Activated naive CD8-positive, alpha-beta T cell treated with anti-CD3 and anti-CD28 coated beads, Interleukin-2, amount 50 U/mL, for 24 hours (primary cell): ENCODE results near the gene MAN2A1.

Experiments used
- ATAC-seq: fragments of 150-1000 bp; cut with Tn5 transposase; one replicate; pipeline ENCODE4 v1.10.0; 2021
- DNase-seq: peaks from one replicate; pipeline ENCODE4 v3.0.0; 2021
- H3K27ac Mint-ChIP-seq: one replicate; pipeline ENCODE4 v1.8.0; 2021; ENCODE audit warnings: mild to moderate bottlenecking, mixed read lengths
- H3K27me3 Mint-ChIP-seq: one replicate; pipeline ENCODE4 v1.8.0; 2021; ENCODE audit warnings: mixed read lengths
- H3K36me3 Mint-ChIP-seq: one replicate; pipeline ENCODE4 v1.8.0; 2021; ENCODE audit warnings: low read depth, mixed read lengths
- H3K4me1 Mint-ChIP-seq: one replicate; pipeline ENCODE4 v1.8.0; 2021; ENCODE audit warnings: mixed read lengths
- H3K4me3 Mint-ChIP-seq: one replicate; pipeline ENCODE4 v1.8.0; 2021; ENCODE audit warnings: mild to moderate bottlenecking, moderate library complexity, mixed read lengths
- H3K9me3 Mint-ChIP-seq: one replicate; pipeline ENCODE4 v1.8.0; 2021; ENCODE audit warnings: mixed read lengths

MAN2A1 gene

DNA sequence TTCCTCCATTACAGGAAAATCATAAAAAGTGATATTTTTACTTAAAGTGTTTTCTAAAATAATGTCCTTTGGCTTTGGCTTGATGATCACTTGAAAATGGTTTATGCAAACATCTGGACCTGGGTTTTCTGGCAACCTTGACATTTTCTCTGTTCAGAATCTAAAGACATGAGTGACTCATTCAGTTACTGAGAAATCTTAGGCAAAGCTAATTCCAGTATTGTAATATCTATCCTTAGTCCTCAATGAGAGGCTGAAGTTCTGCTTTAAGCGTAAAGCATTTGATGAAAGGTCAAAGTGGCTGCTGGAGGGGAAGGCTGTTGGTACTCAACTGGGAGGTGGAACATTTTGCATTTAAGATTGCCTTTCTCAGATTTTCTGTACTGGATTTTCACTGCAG lies 2.3 kb downstream of the MAN2A1 start:
- no peaks in the 10 kb centered on the region for H3K27me3 Mint-ChIP-seq
- peak overlapping the region; percentile 91 for H3K27ac Mint-ChIP-seq
- ATAC-seq (peak; percentile 12), DNase-seq (no peak)
- peaks cover 28% of the 10 kb centered on the region for H3K36me3 Mint-ChIP-seq
- H3K4me3 Mint-ChIP-seq, result peak overlapping the region; percentile 93
- peaks cover 66% of the 10 kb centered on the region for H3K4me1 Mint-ChIP-seq
- H3K9me3 Mint-ChIP-seq, result no peaks in the 10 kb centered on the region

DNA sequence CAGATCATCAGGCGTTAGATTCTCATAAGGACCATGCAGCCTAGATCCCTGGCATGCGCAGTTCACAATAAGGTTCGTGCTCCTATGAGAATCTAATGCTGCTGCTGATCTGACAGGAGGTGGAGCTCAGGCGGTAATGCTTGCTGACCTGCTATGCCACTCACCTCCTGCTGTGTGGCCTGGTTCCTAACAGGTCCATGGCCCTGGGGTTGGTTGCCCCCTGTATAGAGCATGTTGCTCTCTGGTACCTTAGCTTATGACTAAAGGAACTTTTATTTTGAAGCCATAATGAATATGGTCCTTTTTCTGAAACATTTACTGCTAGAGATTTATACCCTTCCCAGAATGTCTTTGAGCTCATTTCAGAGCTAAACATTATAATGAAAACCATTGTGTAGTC lies 3.1 kb downstream of the MAN2A1 start:
- Mint-ChIP-seq H3K4me1 (peaks cover 75% of the 10 kb centered on the region), H3K36me3 (peaks cover 32% of the 10 kb centered on the region), H3K27ac (peak overlapping the region; percentile 58), H3K9me3 (no peaks in the 10 kb centered on the region), H3K27me3 (no peaks in the 10 kb centered on the region), H3K4me3 (peak overlapping the region; percentile 93)
- DNase-seq (no peak), ATAC-seq (no peak)

DNA sequence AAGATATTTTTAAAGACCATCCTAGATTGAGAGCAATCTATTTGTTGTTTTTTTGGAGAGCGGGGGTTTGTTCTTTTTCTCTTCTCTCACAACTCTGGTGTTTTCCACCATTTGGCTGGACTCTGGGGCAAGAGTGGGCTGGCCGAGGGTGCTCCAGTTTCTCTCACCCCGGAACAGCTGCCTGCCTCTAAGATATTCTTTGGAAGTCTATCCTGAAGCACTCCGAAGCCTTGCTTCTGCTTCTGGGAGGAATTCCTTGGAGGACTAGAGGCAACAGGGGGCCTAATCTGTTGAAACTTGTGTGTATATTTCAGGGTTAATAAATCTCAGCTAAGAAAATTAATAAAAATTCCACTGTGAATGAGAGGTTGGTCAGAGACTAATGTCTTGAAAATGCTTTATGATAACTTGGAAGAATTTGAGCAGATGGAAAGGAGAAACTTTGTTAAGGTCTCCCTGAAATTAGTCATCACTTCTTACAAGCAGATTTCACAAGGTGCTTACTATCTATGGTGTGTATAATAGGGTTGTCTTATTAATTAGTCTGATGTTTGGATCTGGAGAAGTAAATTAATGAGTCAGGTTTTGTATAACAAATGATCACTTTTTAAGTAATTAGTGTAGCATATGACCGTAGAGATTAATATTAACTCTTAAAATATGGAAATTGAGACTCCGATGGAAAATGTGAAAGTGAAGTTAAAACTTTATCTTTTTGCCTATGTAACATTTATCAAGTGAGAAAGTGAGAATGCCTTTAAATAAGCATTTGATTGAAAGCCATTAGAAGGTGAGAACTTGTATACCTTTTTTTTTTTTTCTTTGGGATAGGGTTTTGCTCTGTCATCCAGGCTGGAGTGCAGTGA lies 4.0 kb downstream of the MAN2A1 start:
- H3K4me3 Mint-ChIP-seq, result peak overlapping the region; percentile 93
- no peak for ATAC-seq
- no peaks in the 10 kb centered on the region for H3K9me3 Mint-ChIP-seq
- peak overlapping the region; percentile 58 for H3K27ac Mint-ChIP-seq
- H3K27me3 Mint-ChIP-seq, result no peaks in the 10 kb centered on the region
- peaks cover 34% of the 10 kb centered on the region for H3K36me3 Mint-ChIP-seq
- DNase-seq, result no peak
- H3K4me1 Mint-ChIP-seq, result peaks cover 80% of the 10 kb centered on the region

DNA sequence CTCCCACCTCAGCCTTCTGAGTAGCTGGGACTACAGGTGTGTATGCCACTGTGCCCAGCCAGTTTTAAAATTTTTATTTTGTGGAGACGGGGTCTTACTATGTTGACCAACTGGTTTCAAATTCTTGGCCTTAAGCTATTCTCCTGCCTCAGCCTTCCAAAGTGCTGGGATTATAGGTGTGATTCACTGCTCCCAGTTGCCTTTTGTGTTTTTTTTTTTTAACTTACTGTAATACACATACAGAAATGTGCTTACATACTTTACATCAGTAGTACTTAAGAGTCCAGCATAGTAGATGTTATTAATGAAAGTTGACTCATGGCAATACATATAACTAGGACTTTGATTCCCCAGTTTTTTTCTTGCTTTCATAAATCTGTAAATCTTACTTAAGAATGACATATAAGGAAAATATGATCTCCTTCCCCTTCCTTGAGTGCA lies 4.7 kb downstream of the MAN2A1 start:
- Mint-ChIP-seq H3K4me3 (peak overlapping the region; percentile 45), H3K36me3 (peaks cover 39% of the 10 kb centered on the region), H3K27ac (peak overlapping the region; percentile 71)

DNA sequence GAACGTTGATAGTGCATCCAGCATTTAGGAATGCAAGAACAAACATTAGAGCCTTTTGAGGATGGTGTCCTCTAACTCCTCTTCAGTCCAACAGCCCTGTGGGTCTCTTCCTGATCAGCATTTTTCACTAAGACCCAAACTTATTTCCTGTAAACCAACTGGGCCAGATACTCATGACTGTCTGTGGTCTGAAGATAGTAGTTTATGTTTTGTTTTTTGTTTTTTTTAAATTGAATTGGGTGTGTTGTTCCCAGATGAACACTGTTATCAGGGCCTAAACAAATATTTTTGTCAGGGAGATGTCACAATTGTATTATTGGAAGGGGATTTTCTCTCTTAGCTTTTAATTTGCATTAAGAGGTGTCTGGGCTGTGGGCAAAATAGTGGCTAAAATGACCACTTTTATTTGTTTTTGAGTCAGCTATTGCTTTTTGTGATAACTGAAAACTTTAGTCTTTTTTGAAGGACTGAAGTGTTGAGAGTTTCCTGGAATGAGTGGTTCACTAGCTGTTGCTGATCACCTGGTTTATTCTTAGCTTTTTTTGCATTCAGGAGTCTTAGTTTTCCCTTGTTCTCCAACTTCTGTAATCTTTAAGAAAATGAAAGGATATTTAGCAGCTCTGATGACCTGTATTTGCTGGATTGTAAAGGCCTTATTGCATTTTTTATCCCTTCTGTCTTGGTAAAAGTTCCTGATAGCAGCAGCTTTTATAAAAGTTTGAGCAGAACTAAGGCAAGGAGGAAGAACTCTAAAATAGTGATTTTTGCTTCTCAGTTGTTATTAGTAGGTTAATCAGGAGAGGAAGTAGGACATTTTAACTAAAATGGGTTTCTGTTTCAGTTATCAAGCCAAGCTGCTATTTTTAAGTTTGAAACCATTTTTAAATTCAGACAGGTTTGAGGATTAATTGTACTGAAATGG lies 5.5 kb downstream of the MAN2A1 start:
- H3K27ac Mint-ChIP-seq, result peak overlapping the region; percentile 71
- peak overlapping the region; percentile 45 for H3K4me3 Mint-ChIP-seq
- H3K36me3 Mint-ChIP-seq, result peaks cover 44% of the 10 kb centered on the region
- ATAC-seq (no peak), DNase-seq (no peak)
- H3K9me3 Mint-ChIP-seq, result no peaks in the 10 kb centered on the region
- H3K27me3 Mint-ChIP-seq, result no peaks in the 10 kb centered on the region
- peaks cover 89% of the 10 kb centered on the region for H3K4me1 Mint-ChIP-seq

More for the DNA sequence above, 4.7 kb downstream of the MAN2A1 start:
- Mint-ChIP-seq H3K4me1 (peaks cover 82% of the 10 kb centered on the region), H3K27me3 (no peaks in the 10 kb centered on the region), H3K9me3 (no peaks in the 10 kb centered on the region)
- DNase-seq, result no peak
- ATAC-seq, result no peak

DNA sequence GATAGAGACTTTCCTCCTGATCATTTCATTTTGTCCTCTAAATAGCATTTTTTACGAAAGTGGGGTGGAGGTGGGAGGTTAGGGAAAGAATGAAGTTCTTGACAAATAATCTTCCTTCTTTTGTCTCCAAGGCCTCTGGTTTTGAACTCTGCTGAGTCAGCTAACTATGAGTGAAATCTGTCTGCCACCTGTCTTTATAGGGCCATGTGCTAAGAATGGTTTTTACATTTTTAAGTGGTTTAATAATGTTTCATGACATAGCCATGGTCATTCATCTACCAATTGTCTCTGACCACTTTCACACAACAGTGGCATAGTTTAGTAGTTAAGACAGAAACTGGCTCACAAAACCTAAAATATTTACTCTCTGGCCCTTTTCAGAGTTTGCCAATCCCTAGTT lies 7.6 kb downstream of the MAN2A1 start:
- Mint-ChIP-seq H3K27ac (peak overlapping the region; percentile 9), H3K4me1 (peaks cover 96% of the 10 kb centered on the region), H3K36me3 (peaks cover 44% of the 10 kb centered on the region), H3K4me3 (no peak overlapping the region), H3K27me3 (no peaks in the 10 kb centered on the region), H3K9me3 (no peaks in the 10 kb centered on the region)
- ATAC-seq (no peak), DNase-seq (no peak)

DNA sequence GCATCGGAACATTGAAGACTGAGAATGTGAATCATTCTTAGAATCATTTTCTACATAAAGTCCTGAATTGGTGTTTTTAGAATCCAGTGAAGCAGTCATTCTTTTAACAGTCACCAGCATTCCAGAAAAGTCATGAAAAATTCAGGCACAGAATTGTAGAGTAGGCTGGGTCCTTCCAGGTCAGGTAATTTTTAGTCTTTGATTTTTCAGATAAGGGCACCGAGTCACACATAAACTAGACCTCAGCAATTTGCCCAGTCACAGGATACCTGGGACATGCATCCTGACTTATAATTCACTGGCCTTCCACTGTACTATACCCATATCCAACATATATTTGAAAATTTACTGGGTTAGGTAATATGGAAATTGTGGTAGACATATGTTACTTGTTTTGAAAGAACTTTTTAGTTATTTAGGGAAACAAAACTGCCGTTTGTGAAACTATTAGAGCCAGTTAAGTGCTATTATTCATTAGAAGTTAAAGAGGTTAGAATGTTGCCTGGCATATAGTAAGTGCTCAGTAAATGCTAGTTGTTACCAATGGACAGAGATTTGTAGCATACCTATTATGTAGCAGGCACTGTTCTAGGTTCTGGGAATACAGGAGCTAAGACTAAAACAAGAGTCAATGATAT lies 10.9 kb downstream of the MAN2A1 start:
- no peak for DNase-seq
- Mint-ChIP-seq H3K27ac (no peak overlapping the region), H3K36me3 (peaks cover 37% of the 10 kb centered on the region), H3K9me3 (no peaks in the 10 kb centered on the region), H3K4me3 (no peak overlapping the region), H3K27me3 (no peaks in the 10 kb centered on the region), H3K4me1 (peaks cover 84% of the 10 kb centered on the region)
- ATAC-seq, result no peak

DNA sequence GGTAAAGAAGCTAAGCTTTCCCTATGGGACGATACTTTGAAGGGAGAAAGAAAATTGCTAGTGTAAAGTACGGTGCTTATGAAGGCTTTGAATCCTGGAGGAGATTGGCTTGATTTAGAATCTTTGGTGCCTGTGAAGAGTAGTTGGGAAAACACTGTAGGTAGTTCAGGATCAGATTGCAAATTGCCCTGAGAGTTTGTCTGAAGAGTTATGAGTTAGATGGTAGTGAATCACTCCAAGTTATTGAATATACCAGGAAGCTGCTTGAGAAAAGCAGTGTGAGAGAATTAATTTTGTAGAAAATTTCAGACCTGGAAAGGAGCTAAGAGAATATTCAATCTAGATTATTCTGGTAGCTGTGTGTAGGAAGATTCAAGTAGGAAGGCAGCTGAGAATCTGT lies 11.5 kb downstream of the MAN2A1 start:
- Mint-ChIP-seq H3K27me3 (no peaks in the 10 kb centered on the region), H3K36me3 (peaks cover 39% of the 10 kb centered on the region), H3K9me3 (no peaks in the 10 kb centered on the region), H3K4me1 (peaks cover 81% of the 10 kb centered on the region), H3K4me3 (no peak overlapping the region), H3K27ac (no peak overlapping the region)
- DNase-seq (no peak), ATAC-seq (no peak)

DNA sequence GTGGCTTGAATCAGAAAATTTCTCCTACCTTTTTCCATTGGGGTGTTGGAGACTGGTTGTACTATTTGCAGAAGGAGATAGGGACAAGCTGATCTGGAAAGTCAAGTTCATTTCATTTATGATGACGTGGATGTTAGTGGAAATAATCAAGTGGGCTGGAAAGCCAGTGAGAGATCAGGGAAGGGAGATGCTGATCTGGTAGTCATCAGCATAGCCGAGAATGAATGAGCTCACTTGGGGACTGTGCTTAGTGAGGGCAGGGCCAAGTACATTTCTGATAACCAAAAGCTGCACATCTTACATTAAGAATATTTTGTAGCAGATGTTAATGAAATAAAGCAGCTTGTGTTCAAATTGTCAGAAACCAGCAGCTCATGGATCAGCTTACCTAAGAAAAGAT lies 12.1 kb downstream of the MAN2A1 start:
- Mint-ChIP-seq H3K4me3 (no peak overlapping the region), H3K27me3 (no peaks in the 10 kb centered on the region), H3K4me1 (peaks cover 81% of the 10 kb centered on the region), H3K36me3 (peaks cover 38% of the 10 kb centered on the region), H3K9me3 (no peaks in the 10 kb centered on the region), H3K27ac (no peak overlapping the region)
- DNase-seq (no peak), ATAC-seq (no peak)

DNA sequence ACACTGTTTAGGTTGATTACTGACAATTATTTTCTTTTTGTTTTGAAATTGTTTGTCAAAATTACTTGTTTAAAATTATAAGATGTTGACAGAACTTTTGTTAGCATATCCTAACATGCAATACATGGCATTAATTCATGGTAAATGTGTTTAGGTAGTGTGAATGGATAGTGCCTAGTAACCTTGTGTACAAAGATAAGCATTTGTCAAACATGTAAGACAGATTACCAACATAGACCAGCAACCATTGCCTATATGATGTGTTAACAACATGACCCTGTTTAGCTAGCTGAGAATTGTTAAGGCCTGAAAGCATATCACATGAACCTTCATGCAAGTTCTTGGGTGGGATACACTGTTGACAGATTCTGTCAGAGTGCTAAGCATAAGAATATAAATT lies 13.4 kb downstream of the MAN2A1 start:
- H3K9me3 Mint-ChIP-seq, result no peaks in the 10 kb centered on the region
- no peaks in the 10 kb centered on the region for H3K27me3 Mint-ChIP-seq
- ATAC-seq (no peak), DNase-seq (no peak)
- H3K27ac Mint-ChIP-seq, result no peak overlapping the region
- H3K4me1 Mint-ChIP-seq, result peaks cover 78% of the 10 kb centered on the region
- no peak overlapping the region for H3K4me3 Mint-ChIP-seq
- peaks cover 39% of the 10 kb centered on the region for H3K36me3 Mint-ChIP-seq

DNA sequence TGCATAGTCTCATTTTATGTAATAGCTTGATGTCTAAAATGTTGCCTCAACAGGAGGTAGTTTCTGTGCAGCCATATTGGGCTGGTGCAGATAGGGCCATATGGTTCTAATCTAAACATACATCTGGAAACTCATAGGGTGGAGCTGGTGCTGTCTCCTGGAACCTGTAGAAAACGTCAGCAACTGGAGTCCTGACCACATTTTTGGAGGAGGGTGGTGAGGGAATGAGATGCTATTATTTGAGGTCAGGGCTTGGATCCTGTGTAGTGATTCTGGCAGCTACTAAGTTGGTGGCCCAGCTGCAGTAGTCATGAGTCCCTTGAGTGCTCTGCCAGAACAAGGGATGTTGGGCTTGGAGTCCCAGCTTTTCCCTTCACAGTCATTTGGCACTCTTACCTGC lies 14.1 kb downstream of the MAN2A1 start:
- Mint-ChIP-seq H3K27me3 (no peaks in the 10 kb centered on the region), H3K9me3 (no peaks in the 10 kb centered on the region), H3K27ac (no peak overlapping the region), H3K4me1 (peaks cover 78% of the 10 kb centered on the region), H3K36me3 (peaks cover 37% of the 10 kb centered on the region), H3K4me3 (no peak overlapping the region)
- ATAC-seq (no peak), DNase-seq (no peak)

DNA sequence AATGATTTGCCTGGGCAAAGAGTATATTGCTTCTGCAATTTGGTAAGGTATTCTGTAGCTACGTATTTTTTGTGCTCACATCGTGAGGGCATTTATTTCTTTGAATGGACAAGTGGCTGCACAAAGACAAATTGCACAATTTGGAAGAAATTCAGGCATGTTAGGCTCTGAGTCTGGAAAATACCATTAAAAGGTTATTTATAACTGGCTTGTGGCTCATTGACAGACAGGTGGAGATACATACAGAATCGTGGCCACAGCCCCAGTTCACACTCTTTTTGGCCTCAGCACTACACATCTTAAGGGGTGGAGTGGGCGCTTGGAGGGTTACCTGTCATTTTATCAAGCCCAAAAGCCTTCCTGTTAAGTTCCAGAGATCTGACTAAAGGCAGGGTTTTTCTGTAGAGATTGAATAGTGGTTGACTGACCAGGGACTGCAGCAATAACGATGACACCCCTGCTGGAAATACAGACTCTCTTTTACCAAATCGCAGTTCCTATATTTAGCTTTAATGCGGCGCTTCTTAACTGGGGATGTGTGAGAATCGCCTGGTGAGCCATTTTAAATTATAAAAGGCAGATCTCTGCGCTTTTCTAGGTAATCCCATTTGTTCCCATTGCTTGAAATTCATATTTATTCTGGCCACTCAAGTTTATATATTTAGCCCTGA lies 14.7 kb downstream of the MAN2A1 start:
- Mint-ChIP-seq H3K4me3 (no peak overlapping the region), H3K27ac (no peak overlapping the region), H3K4me1 (peaks cover 77% of the 10 kb centered on the region), H3K27me3 (no peaks in the 10 kb centered on the region), H3K9me3 (no peaks in the 10 kb centered on the region), H3K36me3 (peaks cover 35% of the 10 kb centered on the region)
- DNase-seq, result no peak
- no peak for ATAC-seq

DNA sequence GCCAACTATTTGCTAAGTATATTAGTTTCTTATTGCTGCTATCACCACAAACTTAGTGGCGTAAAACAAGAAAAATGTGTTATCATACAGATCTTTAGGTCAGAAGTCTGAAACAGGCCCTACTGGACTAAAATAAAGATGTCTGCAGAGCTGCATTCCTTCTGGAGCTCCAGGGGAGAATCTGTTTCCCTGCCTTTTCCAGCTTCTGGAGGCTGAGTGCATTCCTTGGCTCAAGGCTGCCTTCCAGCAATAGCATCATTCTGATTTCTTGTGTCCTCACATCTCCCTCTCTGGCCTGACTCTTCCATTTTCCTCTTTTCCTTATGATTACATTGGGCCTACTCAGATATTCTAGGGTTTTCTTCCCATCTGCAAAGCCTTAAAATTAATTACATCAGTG lies 15.9 kb downstream of the MAN2A1 start:
- Mint-ChIP-seq H3K27ac (no peak overlapping the region), H3K4me1 (peaks cover 70% of the 10 kb centered on the region), H3K9me3 (no peaks in the 10 kb centered on the region), H3K27me3 (no peaks in the 10 kb centered on the region), H3K36me3 (peaks cover 29% of the 10 kb centered on the region), H3K4me3 (no peak overlapping the region)
- DNase-seq, result no peak
- no peak for ATAC-seq

DNA sequence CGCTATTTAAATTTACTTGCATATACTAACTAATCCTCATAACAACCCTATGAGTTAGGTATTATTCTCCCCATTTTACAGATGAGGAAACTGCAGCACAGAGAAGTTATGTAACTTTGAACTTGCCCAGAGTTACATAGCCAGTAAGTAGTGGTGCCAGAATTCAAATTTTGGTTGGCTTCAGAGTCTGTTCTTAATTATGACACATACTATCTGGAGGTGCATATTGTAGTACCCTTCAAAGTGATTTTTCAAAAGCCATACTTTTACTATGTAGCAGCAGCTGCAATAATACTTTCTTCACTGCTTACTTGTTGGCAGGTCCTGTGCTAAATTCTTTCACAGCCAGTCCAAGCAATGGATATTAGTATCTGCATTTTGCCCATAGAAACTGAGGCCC lies 16.4 kb downstream of the MAN2A1 start:
- no peak for DNase-seq
- Mint-ChIP-seq H3K27ac (no peak overlapping the region), H3K4me1 (peaks cover 68% of the 10 kb centered on the region), H3K4me3 (no peak overlapping the region), H3K27me3 (no peaks in the 10 kb centered on the region), H3K9me3 (no peaks in the 10 kb centered on the region), H3K36me3 (peaks cover 25% of the 10 kb centered on the region)
- ATAC-seq, result no peak
